GM23338 (cell line): ENCODE measurements around the gene TTC27.

Experiments
- CREB1 ChIP-seq: fragments of 250-450 bp; sonication (Bioruptor Pico); IDR thresholded peaks from 2 replicates; pipeline ENCODE4 v1.5.0; 2020; ENCODE audit warnings: low read depth, mild to moderate bottlenecking, moderate library complexity
- EZH2 ChIP-seq: fragments of 200-600 bp; sonication (generic); IDR thresholded peaks from one replicate; pipeline ENCODE4 v1.8.0; 2017; ENCODE audit warnings: antibody characterized with exemption, mild to moderate bottlenecking, low read depth; ENCODE audit not compliant: unreplicated experiment
- EZH2phosphoT487 ChIP-seq: fragments of 200-600 bp; sonication (generic); IDR thresholded peaks from one replicate; pipeline ENCODE4 v1.8.1; 2018; ENCODE audit warnings: antibody characterized with exemption; ENCODE audit not compliant: unreplicated experiment
- JUNB ChIP-seq: IDR thresholded peaks from one replicate; pipeline ENCODE4 v1.6.1; 2016; ENCODE audit warnings: antibody characterized with exemption; ENCODE audit not compliant: unreplicated experiment
- POLR2AphosphoS5 ChIP-seq: IDR thresholded peaks from 2 replicates; pipeline ENCODE4 v1.6.1; 2016; ENCODE audit warnings: antibody characterized with exemption, low read depth
- TF ChIP-seq, protein P1 (sequence below), 2 experiments: fragments of 200-600 bp in 1 of 2; sonication (generic) in 1 of 2; conservative IDR thresholded peaks; 2 replicates each; pipeline versions ENCODE4 v1.5.1 to v1.6.1; 2016 to 2017; ENCODE audit warnings: antibody characterized with exemption in 2 of 2, low read depth in 2 of 2, mild to moderate bottlenecking in 2 of 2, moderate library complexity in 1 of 2

DNA sequence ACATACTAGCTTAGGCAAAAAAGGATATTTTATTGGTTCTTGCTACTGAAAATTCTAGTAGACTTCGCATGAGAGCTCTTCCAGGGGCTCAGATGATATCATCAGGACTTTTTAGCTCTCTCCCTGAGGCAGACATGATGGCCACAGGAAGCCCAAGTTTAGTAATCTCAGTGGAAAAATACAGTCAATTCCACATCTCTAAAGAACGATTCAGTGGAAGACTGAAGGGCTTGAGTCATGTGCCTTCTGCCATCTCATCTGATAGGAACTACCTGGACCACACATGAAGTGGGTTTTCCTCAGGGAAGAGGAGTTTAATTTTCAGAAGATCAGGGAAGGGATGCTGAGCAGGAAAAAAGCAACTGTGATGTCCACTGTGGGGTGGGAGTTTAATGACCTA, 117.3 kb downstream of the TTC27 start:
- TF ChIP-seq, protein P1, sequence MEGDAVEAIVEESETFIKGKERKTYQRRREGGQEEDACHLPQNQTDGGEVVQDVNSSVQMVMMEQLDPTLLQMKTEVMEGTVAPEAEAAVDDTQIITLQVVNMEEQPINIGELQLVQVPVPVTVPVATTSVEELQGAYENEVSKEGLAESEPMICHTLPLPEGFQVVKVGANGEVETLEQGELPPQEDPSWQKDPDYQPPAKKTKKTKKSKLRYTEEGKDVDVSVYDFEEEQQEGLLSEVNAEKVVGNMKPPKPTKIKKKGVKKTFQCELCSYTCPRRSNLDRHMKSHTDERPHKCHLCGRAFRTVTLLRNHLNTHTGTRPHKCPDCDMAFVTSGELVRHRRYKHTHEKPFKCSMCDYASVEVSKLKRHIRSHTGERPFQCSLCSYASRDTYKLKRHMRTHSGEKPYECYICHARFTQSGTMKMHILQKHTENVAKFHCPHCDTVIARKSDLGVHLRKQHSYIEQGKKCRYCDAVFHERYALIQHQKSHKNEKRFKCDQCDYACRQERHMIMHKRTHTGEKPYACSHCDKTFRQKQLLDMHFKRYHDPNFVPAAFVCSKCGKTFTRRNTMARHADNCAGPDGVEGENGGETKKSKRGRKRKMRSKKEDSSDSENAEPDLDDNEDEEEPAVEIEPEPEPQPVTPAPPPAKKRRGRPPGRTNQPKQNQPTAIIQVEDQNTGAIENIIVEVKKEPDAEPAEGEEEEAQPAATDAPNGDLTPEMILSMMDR (conservative IDR thresholded peaks at IDR 0.05; ENCODE audit: low read depth in 2 of 2) = no peak
- TF ChIP-seq EZH2phosphoT487 (no peak), POLR2AphosphoS5 (no peak), EZH2 (no peak), JUNB (no peak), CREB1 (CRISPR knock-in tag) (no peak)
